Transverse colon (tissue), 4 donors: ENCODE data around the gene FOXN4.

Experiments
- CTCF ChIP-seq, 5 experiments: fragments of 200-600 bp in 3 of 5; fragments of 450-650 bp in 2 of 5; sonication (generic) in 3 of 5; IDR thresholded peaks; 1 replicate in 2 of 5; 2 replicates in 3 of 5; pipeline ENCODE4 v1.5.1; 2016 to 2017; ENCODE audit warnings: antibody characterized with exemption in 5 of 5, inconsistent platforms in 3 of 5, mild to moderate bottlenecking in 2 of 5, moderate library complexity in 1 of 5
- POLR2A ChIP-seq: fragments of 450-650 bp; IDR thresholded peaks from one replicate; pipeline ENCODE4 v1.6.1; 2016; ENCODE audit warnings: antibody characterized with exemption, mild to moderate bottlenecking, moderate library complexity
- POLR2AphosphoS5 ChIP-seq, 3 donors: sonication (generic); formaldehyde crosslinking; IDR thresholded peaks; one replicate each; pipeline ENCODE4 v1.6.1; 2016; ENCODE audit warnings: antibody characterized with exemption in 3 of 3

DNA sequence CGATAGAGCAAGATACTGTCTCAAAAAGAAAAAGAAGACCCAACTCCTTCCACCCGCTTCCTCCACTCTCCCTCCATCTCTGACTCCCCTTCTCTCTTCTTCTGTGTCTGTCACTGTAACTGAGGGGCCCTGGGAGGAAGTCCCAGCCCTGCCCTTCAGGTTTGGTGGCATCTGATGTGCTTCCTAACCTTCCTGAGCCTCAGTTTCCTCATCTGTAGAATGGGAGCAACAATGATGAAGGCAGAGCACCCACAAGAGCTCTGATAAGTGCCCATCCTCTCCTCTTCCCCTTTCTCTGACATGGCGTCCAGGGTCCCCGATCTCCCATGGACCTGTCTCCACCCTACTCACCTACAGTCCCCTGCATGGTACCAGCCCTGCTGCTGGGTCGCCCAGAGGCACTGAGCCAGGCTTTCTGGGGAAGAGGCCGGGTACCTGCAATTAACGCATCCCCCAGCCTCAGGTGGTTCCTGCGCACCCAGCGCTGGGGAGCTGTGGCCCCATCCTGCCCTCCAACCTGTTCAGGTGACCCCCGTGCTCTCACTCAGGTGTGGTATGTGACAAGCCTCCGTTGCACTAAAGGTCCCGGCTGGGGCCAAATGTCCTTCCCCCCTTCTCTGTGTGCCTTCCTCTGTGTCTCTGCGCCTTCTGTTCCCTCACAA lies 13.2 kb downstream of the FOXN4 start:
- TF ChIP-seq CTCF (IDR thresholded peaks at IDR 0.05) (no peak), POLR2A (no peak), POLR2AphosphoS5 (IDR thresholded peaks at IDR 0.05) (no peak)
